ENCODE measurements around the gene NAA35.
A peak's percentile ranks its signal among the peaks of the same experiment; 100 is the strongest.

NAA35 gene

GRCh38 chr9:86052556-86053468 is 111.9 kb downstream of the NAA35 start:
- no peak for TF ChIP-seq POLR2A (IDR thresholded peaks at IDR 0.05; ENCODE audit: low read depth, low read length)
- FAIRE-seq = peak; percentile 30
- no peak for DNase-seq (ENCODE audit: insufficient read length, low spot score)

DNA sequence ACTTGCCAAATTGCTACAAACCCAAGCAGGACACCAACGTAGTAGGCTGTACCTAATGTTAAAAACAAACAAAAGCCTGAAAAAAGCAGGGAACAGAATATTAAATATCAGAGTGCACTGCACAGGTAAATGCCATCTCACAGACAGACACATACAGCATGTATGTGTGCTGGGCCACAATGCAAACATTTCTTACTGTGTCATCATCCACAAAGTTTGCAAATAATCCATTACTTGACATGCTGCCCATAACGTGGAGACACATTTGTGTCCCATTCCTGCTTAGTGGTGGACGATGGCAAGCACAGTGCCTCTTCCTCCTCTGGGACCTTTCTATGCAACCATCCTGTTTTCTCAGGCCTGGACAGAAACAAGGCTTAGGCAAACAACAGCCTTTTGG is 113.7 kb downstream of the NAA35 start:
- TF ChIP-seq POLR2A (IDR thresholded peaks at IDR 0.05; ENCODE audit: low read depth, low read length) = no peak
- DNase-seq (ENCODE audit: insufficient read length, low spot score) (no peak), FAIRE-seq (no peak)

GRCh38 chr9:86057491-86057890 is 116.5 kb downstream of the NAA35 start:
- no peak for TF ChIP-seq POLR2A (IDR thresholded peaks at IDR 0.05; ENCODE audit: low read depth, low read length)
- FAIRE-seq = no peak
- no peak for DNase-seq (ENCODE audit: insufficient read length, low spot score)

DNA sequence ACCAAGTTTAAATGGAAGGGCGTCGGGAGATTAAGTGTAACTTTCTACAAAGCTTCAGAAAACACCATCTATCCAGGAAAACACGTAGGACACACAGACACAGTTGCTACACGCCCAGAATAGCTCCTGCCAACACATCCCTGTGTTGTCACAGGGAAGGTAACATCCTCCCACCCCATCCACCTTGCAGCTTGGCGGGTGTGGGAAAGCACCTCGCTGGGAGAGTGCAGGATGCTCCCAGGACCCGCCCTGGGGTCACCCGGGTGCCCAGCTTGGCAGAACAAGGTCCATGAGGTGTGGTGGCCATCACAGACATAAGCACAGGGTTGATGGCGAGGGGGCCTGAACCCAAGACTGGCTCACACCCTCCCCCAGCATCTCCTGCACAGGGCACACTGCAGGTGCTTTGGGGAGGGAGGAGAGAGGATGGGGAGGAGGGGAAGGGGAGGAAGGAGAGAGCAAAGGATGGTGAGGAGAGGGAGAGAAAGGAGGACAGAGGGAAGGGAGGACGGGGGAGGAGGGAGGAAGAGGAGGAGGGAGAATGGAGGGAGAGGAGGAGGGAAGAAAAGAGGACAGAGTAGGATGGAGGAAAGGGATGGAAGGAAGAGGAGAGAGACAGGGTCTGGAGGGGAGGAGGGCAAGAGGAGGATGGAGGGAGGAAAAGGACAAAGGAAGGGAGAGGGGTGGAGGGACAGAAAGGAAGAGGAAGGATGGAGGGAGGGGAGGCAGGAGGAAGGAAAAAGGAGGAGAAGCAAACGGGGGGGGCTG is 121.2 kb downstream of the NAA35 start:
- TF ChIP-seq POLR2A (IDR thresholded peaks at IDR 0.05; ENCODE audit: low read depth, low read length) = no peak
- DNase-seq (ENCODE audit: insufficient read length, low spot score) (no peak), FAIRE-seq (no peak)

GRCh38 chr9:86062845-86063693 is 122.1 kb downstream of the NAA35 start:
- no peak for DNase-seq (ENCODE audit: insufficient read length, low spot score)
- TF ChIP-seq POLR2A (IDR thresholded peaks at IDR 0.05; ENCODE audit: low read depth, low read length) = no peak
- no peak for FAIRE-seq

DNA sequence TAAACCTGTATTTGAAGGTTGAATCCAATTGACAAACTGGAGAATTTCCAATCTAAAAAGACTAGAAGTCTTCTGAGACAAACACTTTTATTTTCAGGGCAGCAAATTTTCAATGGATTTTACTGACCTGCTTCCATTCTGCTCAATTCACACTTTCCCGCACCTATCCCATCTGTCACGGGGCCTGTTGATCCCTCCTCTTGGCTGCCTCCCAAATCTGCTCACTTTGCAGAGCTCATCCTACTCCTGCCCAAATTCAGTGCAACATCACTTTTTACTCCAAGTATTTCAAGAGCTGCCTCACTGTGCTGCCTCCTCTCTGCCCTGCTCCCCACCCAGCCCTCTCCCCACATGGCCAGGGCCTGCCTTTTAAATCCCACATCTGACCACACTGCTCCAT is 123.3 kb downstream of the NAA35 start:
- no peak for TF ChIP-seq POLR2A (IDR thresholded peaks at IDR 0.05; ENCODE audit: low read depth, low read length)

GRCh38 chr9:86069206-86069869 is 128.4 kb downstream of the NAA35 start:
- DNase-seq (ENCODE audit: insufficient read length, low spot score) = no peak
- FAIRE-seq = no peak
- TF ChIP-seq POLR2A (IDR thresholded peaks at IDR 0.05; ENCODE audit: low read depth, low read length) = no peak

More for the DNA sequence above, 123.3 kb downstream of the NAA35 start:
- no peak for FAIRE-seq
- no peak for DNase-seq (ENCODE audit: insufficient read length, low spot score)
